CD1c-positive myeloid dendritic cell (primary cell): Measurements from ENCODE around the gene ZFPM1.

Experiments
- DNase-seq: peaks from one replicate; pipeline ENCODE4 v3.0.0-alpha.2; 2016; ENCODE audit errors: extremely low spot score

The ZFPM1 gene

GRCh38 chr16:88537859-88538258 lies 84.8 kb downstream of the ZFPM1 start:
- DNase-seq = no peak

- DNase-seq = no peak
Observed at GRCh38 chr16:88538366-88539060, 85.4 kb downstream of the ZFPM1 start.

GRCh38 chr16:88539261-88539651 lies 86.2 kb downstream of the ZFPM1 start:
- no peak for DNase-seq

GRCh38 chr16:88539652-88540345 lies 86.7 kb downstream of the ZFPM1 start:
- no peak for DNase-seq

- no peak for DNase-seq
Observed at GRCh38 chr16:88540346-88540977, 87.4 kb downstream of the ZFPM1 start.

- DNase-seq = no peak
Observed at GRCh38 chr16:88541831-88542616, 88.9 kb downstream of the ZFPM1 start.

- no peak for DNase-seq
Observed at GRCh38 chr16:88543230-88543813, 90.2 kb downstream of the ZFPM1 start.

- no peak for DNase-seq
Observed at GRCh38 chr16:88545781-88546180, 92.7 kb downstream of the ZFPM1 start.

- DNase-seq = no peak
Observed at GRCh38 chr16:88548131-88548874, 95.2 kb downstream of the ZFPM1 start.

- DNase-seq = no peak
Observed at GRCh38 chr16:88548985-88549384, 95.9 kb downstream of the ZFPM1 start.

- DNase-seq = no peak
Observed at GRCh38 chr16:88549671-88550245, 96.7 kb downstream of the ZFPM1 start.

GRCh38 chr16:88550246-88550661 lies 97.2 kb downstream of the ZFPM1 start:
- no peak for DNase-seq

GRCh38 chr16:88552166-88552565 lies 99.1 kb downstream of the ZFPM1 start:
- no peak for DNase-seq

GRCh38 chr16:88552815-88553214 lies 99.7 kb downstream of the ZFPM1 start:
- DNase-seq = no peak

- no peak for DNase-seq
Observed at GRCh38 chr16:88553739-88554138, 100.7 kb downstream of the ZFPM1 start.

GRCh38 chr16:88554711-88555264 lies 101.7 kb downstream of the ZFPM1 start:
- DNase-seq = no peak

GRCh38 chr16:88556294-88556988 lies 103.4 kb downstream of the ZFPM1 start:
- DNase-seq = no peak

GRCh38 chr16:88558457-88559442 lies 105.7 kb downstream of the ZFPM1 start:
- DNase-seq = peak; percentile 51
